GM13977 (cell line): Measurements from ENCODE around the gene HBP1.
"Not testable (repeated sequence)": the region's sequence is repeated elsewhere in the genome, so short reads cannot be mapped to it uniquely, and the experiment has no call there.

ENCODE experiments used
- DNase-seq: peaks from one replicate; pipeline ENCODE4 v3.0.0; 2012; ENCODE audit warnings: low spot score
- in situ Hi-C: fragments of 300-500 bp; cut with MboI; formaldehyde crosslinking; loops from one replicate; pipeline ENCODE4 v1.12.0; 2022; ENCODE audit warnings: low sequenced_read_pairs, low pct_unique_long_range_greater_than_20kb, mixed read lengths, inconsistent platforms; ENCODE audit not compliant: unreplicated experiment
- TF ChIP-seq, protein P1 (sequence below): IDR thresholded peaks from 2 replicates; pipeline ENCODE4 v1.5.1; 2012; ENCODE audit warnings: mild to moderate bottlenecking, control low read depth; ENCODE audit not compliant: insufficient read depth; ENCODE audit errors: extremely low read depth, missing control alignments

The HBP1 gene

DNA sequence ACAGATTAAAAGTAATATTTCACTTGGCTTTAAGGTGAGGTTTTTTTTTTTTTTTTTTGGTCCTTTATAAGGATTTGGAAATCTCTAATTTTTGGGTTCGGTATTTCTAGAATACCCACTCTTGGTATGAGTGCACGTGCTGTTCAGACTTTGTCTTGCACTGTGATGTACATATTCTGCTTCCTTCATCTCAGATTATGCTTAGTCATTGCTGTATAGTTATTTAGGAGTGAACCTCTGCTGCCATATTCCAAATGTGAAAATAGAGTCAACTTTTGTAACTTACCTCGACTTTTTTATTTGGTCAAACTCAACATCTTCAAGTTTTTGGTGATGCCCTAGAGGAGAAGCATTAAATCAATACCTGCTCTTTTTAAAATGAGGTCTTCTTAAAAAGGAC is 40.1 kb upstream of the HBP1 start:
- in situ Hi-C loops = no loop called here
- TF ChIP-seq, protein P1, sequence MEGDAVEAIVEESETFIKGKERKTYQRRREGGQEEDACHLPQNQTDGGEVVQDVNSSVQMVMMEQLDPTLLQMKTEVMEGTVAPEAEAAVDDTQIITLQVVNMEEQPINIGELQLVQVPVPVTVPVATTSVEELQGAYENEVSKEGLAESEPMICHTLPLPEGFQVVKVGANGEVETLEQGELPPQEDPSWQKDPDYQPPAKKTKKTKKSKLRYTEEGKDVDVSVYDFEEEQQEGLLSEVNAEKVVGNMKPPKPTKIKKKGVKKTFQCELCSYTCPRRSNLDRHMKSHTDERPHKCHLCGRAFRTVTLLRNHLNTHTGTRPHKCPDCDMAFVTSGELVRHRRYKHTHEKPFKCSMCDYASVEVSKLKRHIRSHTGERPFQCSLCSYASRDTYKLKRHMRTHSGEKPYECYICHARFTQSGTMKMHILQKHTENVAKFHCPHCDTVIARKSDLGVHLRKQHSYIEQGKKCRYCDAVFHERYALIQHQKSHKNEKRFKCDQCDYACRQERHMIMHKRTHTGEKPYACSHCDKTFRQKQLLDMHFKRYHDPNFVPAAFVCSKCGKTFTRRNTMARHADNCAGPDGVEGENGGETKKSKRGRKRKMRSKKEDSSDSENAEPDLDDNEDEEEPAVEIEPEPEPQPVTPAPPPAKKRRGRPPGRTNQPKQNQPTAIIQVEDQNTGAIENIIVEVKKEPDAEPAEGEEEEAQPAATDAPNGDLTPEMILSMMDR = no peak
- DNase-seq = no peak

DNA sequence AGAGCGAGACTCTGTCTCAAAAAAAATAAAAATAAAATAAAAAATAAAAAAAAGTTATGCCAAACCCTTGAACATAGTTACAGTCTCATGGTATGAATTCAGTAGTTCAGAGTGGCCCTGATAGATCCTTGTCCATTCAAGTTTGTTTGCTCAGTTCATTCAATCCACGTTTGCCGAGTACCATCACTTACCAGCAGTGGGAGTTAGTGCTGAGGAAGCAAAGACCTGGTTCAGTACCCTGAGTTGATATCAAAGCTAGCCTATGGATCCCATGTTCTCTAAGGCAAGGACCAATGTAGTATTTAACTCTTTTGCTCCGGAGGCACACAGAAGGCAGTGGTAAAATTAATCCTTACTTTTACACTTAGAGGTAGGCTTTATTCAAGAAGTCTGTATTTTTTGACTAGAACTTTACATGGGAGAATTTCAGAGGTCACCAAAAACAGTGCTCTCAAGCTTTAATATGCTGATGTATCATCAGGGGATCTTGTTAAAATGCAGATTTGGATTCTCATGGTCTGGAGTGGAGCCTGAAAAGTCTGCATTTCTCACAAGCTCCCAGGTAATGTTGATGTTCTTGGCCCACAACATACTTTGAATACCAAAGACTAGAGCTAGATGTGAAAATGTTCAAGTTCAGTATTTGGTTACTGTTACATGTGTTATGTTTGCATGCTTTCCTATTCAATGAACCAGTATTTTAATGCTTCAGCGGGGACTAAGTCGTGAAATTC is 38.1 kb upstream of the HBP1 start:
- TF ChIP-seq, protein P1 = no peak

DNA sequence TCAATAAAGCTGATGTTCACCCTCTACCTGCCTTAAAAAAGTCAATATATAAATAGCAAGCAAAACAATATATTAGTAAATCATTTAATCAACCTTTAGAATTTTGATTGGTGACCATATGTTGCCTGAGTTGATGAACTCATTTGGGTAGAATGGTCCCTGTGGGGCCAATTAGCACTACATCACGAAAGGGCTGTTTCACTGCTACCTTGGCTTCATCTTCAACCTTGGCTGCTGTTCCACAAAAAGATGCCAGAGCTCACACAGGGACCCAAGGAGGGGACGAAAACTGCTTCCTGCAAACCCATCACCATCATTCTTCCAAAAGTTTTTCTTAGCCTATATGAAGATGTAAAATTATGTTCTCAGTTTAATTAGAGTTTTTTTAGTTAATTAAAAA is 35.4 kb upstream of the HBP1 start:
- no peak for DNase-seq
- in situ Hi-C loops = no loop called here
- TF ChIP-seq, protein P1 = no peak

More for the DNA sequence above, 38.1 kb upstream of the HBP1 start:
- DNase-seq = no peak
- in situ Hi-C loops = no loop called here

DNA sequence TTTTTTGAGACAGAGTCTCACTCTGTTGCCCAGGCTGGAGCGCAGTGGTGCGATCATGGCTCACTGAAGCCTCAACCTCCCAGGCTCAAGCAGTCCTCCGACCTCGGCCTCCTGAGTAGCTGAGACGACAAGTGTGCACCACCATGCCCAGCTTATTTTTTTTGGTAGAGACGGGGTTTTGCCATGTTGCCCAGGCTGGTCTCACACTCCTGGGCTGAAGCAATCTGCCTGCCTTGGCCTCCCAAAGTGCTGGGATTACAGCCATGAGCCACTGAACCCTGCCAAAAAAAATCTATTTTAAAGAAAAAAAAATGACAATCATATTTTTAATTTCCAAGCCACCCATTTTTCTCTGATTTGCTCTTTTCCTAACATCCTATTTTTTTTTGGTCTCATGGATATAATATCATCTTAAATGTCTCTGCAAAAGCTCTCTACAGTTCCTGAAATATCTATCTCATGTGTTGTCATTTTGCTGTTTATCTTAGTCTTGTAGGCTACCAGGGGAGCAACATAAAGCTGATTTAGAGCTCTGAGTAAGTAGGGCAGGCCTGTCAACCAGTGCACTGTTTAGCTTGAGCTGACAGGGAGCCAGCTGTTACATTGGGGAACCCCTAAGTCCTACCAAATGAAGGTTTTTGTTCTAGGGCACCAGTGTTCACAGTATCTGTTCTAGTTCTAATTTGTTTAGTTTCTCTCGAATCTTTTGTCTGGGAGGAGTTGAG is 29.9 kb upstream of the HBP1 start:
- TF ChIP-seq, protein P1 = no peak
- no peak for DNase-seq
- in situ Hi-C loops = no loop called here

DNA sequence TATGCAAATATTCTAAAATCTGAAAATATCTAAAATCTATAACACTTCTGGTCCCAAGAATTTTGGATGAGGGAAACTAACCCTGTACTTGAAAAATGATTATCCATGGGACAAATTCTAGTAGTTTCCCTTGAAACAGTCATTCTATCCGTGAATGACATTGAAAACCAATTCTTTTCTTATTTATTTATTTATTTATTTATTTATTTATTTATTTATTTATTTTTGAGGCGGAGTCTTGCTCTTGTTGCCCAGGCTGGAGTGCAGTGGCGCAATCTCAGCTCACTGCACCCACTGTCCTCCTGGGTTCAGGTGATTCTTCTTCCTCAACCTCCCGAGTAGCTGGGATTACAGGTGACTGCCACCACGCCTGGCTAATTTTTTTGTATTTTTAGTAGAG is 24.9 kb upstream of the HBP1 start:
- DNase-seq, in situ Hi-C loops: not testable (repeated sequence)

DNA sequence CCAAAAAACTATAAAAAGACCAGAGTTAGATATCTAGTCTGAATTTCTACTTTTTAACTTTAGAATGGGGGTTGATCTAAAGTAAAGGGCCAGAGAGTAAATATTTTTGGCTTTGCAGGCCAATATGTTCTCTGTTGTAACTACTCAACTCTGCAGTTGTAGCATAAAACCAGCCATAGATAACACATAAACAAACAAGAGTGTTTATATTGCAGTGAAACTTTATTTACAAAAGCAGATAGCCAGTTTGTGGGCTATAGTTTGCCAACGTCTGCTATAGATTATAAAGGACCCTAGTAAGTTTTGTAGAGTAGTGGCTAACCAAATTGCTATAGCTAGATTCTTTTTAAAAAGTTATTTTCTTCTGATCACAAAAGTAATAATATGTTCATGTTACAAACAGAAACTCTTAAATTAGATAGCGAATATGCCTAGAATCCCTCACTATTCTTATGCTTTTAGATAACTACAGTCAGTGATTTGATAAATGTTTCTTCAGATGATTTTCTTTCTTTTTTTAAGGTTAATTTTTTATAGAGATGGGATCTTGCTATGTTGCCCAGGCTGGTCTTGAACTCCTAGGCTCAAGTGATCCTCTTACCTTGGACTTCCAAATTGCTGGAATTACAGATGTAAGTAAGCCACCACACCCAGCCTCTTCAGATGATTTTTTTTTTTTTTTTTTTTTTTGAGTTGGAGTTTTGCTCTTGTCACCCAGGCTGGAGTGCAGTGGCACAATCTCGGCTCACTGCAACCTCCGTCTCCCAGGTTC is 23.6 kb upstream of the HBP1 start:
- no peak for DNase-seq
- in situ Hi-C loops = loop anchor here (5.0 kb wide), 1 partner anchor 353 kb away; no protein-coding TSS in a partner anchor

More for the DNA sequence above, 23.6 kb upstream of the HBP1 start:
- TF ChIP-seq, protein P1 = no peak
